Epithelial cell of alveolus of lung (primary cell): Measurements from ENCODE around the gene HSP90AB1. TPM values are rescaled to one million over a fixed set of nuclear protein-coding genes. Genes with fewer than 3 reads are reported as not detected.

Experiments
- total RNA-seq: library from RNA; depleted of rRNA; stranded (reverse); fragments of >200 nt; gene quantifications from 2 replicates; pipeline ENCODE4 v1.2.1, GENCODE V29; 2015

The HSP90AB1 gene
- 797 and 817 TPM in 2 replicates for total RNA-seq

DNA sequence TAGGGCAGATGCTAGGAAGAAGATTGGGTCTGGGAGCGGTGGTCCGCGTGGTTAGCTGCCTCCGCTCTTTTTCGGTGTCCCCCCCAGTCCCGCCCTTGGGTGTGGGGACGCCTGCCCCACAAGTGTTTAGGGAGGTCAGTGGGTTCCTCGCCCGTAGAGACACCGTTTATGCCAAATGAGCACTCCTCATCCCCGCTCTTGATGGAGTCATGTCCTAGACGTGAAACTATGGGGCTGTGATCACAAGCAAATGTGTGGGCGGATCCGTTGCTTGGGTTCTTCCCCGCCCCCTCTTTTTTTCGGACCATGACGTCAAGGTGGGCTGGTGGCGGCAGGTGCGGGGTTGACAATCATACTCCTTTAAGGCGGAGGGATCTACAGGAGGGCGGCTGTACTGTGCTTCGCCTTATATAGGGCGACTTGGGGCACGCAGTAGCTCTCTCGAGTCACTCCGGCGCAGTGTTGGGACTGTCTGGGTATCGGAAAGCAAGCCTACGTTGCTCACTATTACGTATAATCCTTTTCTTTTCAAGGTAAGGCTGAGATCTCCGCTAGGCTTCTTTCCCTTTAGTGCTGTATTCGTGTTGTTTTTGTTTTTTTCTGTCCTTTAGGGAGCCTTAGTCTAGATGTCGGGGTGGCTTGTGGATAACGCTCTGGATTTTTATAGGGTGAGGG is at the start of gene HSP90AB1:
TSS of gene HSP90AB1 (plus strand) at position 439 of the 675 bp plus-strand sequence. CDS start 1,529 bp downstream, outside the sequence.

GRCh38 chr6:44216677-44217331 is 30.1 kb upstream of the HSP90AB1 start, which contains the start of gene MYMX:
Gene MYMX, plus strand, starts transcription at chr6:44216926. Its CDS starts 546 bp downstream, at chr6:44217472.

DNA sequence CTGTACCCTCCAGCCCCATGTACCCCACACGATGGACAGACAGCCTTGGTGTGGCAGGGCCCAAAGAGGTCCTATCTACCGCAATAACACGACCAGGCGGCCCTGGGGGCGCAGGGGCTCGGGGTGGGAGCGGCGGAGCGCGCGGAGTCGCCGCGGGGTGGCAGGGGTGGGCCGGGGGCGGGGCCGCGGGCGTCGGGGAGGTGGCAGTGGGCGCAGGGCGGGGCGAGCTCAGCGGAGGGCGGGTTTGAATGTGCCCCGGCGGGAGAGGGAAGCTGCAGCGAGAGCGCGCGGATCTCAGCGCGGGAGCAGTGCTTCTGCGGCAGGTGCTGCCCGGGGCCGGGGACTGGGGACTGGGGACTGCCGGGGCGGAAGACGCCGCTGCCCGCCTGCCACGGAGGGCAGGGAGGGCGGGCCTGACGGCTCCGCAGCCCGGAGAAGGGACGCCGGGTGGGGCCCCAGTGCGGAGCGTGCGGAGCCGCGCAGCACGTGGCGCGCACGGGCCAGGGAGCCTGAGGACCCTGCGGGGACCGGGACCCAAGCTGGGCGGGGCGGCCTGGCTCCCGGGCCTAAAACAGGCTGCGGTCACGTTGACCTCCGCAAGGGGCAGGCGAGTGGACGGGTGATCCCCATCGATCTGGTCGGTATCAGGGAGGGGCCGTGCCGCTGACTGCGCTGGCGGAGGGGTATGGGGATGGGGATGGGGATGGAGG is 23.4 kb upstream of the HSP90AB1 start, which contains the start of gene SLC29A1:
TSS of gene SLC29A1 (plus strand) at position 277 of the 710 bp plus-strand sequence. CDS start 3,719 bp downstream, outside the sequence.

DNA sequence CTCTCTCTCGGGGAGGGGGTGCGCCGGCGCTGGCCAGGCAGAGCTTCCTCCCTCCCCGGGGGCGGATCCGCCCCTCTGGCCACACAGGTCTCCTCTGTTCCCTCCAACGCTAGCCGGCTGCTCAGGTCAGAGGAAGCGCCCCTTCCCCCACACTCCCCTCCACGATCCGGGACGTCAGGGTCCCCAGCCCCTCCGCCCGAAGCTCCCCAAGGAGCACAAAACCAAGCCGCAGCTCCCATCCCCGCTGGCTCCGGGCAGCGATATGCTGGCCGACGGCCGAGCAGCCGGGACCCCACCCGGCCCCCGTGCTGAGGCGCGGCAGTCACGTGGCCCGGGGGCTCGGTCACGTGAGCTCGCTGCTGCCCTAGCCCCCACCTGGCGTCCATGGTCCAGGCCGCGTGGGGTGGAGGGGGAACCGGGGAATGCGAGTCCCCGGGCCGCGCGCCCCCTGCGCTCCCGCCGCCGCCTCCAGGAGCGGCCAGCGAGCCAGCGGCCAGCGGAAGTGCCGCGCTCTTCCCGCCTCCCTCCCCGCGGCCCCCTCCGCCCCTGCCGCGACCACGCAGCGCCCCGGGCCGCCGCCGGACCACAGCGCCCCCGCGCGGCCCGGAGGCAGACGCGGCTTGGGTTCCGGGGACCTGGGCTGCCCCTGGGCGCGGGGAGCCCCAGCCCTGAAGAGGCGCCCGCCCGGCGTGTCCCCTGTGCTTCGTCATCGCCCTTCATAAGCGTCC is 10.3 kb downstream of the HSP90AB1 start, which contains the start of gene SLC35B2:
TSS of gene SLC35B2 (minus strand) at position 504 of the 728 bp plus-strand sequence. CDS start at position 386, 118 bp downstream.

GRCh38 chr6:44265007-44265721 is 18.3 kb downstream of the HSP90AB1 start, which contains the start of gene NFKBIE:
Gene NFKBIE, minus strand, starts transcription at chr6:44265551. Its CDS starts 205 bp downstream, at chr6:44265346.

DNA sequence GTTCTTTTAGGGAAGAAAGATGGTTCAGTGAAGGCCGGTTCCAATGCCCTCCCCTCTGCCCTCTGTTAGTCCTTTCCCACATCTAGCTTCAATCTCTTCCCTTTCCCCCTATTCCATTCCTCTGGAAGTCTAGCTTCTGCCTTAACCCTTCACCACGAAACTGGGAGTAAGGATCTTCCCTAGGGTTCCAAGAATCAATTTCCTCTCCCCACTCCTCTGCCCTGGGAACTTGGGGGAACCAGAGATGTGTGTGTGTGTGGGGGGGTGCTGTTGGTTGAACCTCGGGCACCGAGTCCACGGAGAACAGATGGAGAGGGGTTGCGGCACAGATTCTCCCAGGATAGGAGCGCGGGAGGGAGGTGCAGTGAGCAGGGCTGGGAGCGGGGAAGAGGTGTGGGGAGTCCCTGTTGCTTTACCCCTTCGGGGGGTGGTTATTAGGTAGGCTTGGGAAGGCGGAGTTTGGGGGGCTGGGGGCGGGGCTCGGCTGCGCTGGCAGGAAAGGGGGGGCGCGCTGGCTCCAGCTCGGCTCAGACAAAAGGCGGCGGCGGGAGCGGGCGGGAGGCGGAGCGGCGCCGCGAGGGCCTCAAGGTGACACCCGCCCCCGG is 23.1 kb downstream of the HSP90AB1 start, which contains the start of gene TMEM151B:
TSS of gene TMEM151B (plus strand) at position 530 of the 605 bp plus-strand sequence. CDS start 293 bp downstream, outside the sequence.

Other genes with a start within 250 kb of the HSP90AB1 start
- 43.1 and 69.8 TPM in 2 replicates for gene MRPL14, start 119.6 kb upstream of the HSP90AB1 start, total RNA-seq
- gene TMEM63B, start 119.5 kb upstream of the HSP90AB1 start, total RNA-seq = 22.8 and 27.7 TPM in 2 replicates
- gene CAPN11, start 88.3 kb upstream of the HSP90AB1 start, total RNA-seq = not detected in 2 replicates
- 2.0 TPM in 1 of 2 replicates, not detected in the other for gene MYMX, start 30.2 kb upstream of the HSP90AB1 start, total RNA-seq
- 20.0 and 33.6 TPM in 2 replicates for gene SLC29A1, start 23.5 kb upstream of the HSP90AB1 start, total RNA-seq
- gene SLC35B2, start 10.4 kb downstream of the HSP90AB1 start, total RNA-seq = 82.9 and 95.5 TPM in 2 replicates
- gene NFKBIE, start 18.4 kb downstream of the HSP90AB1 start, total RNA-seq = 12.7 and 25.2 TPM in 2 replicates
- not detected in 2 replicates for gene TMEM151B, start 23.3 kb downstream of the HSP90AB1 start, total RNA-seq
- gene AARS2, start 66.2 kb downstream of the HSP90AB1 start, total RNA-seq = 13.3 and 17.7 TPM in 2 replicates
- gene SPATS1, start 95.5 kb downstream of the HSP90AB1 start, total RNA-seq = not detected in 2 replicates
- 16.8 and 20.0 TPM in 2 replicates for gene CDC5L, start 140.6 kb downstream of the HSP90AB1 start, total RNA-seq